Measurements from ENCODE around the gene ABHD12B.
"Not testable (repeated sequence)": the region's sequence is repeated elsewhere in the genome, so short reads cannot be mapped to it uniquely, and the experiment has no call there.

ABHD12B gene

DNA sequence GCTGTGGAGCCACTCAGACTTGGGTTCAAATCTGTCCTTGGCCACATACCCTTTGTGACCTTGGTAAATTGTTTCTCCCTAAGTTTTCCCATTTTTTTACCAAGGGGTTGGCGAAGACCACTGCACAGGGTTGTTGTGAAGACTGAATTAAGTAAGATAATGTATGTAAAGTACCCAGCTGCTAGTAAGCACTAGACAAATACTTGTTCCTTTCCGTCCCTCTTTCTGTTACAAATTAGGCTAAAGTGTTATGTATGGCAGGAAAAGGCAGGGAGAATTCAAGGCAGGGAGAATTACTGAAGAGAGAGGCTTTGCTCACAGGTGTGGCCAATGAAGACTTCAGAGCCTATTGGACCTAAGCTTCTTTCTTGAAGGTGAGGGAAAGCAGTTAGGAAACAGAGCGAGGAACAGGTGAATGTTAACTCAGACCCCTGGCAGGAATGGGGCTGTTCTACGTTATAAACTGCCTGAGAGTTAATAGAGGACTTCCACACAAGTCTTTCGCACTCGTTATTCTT is 25.9 kb downstream of the ABHD12B start:
- no peak for DNase-seq

DNA sequence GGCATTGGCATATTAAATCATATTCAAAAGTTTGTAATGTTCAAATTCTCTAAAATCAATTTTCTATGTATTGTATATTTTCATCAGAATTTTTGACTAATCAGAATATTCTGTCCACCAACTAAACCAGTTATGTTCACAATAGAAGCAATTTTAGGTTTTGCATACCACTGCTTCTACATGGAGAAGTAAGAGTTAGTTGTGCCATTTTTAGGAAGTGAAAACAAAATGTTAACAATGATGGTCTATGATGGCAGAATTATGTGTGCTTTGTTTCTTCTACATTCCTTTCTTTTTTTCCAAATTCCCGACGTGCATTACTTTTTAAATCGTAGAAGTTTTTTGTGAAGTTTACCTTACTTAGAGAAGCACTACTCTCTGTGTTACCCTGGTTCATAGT is 29.5 kb downstream of the ABHD12B start:
- DNase-seq = no peak

DNA sequence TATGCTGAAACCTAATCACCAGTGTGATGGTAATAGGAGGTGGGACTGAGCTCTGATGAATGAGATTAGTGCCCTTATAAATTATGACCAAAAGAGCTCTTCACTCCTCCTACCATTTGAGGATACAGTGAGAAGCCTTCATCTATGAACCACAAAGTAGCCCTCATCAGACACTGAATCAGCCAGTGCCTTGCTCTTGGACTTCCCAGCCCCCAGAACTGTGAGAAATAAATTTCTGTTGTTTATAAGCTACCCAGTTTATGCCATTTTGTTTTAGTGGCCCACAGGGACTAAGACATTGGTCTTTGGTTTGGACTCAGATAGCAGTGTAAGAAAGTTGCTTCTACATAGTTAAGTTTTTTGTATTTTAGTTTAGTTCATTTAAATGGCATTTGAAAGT is 32.9 kb downstream of the ABHD12B start:
- DNase-seq = no peak

DNA sequence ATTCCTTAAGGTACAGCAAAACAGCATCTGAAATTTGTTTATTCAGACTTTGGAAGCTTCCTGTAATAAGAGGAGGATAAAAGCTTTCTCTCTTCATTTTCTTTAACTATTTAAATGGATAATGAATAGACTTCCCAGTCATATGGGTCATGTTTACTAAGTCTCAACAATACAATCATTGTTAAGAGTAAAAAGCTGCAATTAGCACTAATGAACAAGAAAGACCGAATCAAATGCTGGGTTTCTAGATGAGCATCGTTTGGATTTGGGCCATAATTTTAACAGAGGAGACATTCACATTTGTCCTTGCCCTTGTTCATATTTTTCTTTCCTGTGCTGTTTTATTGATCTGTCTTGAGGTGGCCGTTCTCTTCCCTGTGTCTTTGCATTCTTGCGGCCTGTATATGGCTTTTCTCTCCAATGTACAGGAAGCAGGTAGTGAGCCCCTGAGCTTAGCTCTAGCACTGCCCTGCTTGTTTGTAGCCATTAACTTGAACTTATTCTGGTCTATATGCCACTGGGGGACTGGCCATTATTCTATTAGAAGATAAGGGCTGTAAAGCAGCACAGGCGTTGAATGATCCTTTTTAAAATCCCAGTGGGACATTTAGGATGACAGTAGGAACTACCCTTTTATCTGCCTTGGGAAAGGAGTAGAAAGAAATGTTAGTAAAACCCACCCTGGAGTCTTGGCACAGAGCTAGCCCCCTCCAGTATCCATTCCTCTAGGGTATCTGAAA is 34.6 kb downstream of the ABHD12B start:
- no peak for DNase-seq

DNA sequence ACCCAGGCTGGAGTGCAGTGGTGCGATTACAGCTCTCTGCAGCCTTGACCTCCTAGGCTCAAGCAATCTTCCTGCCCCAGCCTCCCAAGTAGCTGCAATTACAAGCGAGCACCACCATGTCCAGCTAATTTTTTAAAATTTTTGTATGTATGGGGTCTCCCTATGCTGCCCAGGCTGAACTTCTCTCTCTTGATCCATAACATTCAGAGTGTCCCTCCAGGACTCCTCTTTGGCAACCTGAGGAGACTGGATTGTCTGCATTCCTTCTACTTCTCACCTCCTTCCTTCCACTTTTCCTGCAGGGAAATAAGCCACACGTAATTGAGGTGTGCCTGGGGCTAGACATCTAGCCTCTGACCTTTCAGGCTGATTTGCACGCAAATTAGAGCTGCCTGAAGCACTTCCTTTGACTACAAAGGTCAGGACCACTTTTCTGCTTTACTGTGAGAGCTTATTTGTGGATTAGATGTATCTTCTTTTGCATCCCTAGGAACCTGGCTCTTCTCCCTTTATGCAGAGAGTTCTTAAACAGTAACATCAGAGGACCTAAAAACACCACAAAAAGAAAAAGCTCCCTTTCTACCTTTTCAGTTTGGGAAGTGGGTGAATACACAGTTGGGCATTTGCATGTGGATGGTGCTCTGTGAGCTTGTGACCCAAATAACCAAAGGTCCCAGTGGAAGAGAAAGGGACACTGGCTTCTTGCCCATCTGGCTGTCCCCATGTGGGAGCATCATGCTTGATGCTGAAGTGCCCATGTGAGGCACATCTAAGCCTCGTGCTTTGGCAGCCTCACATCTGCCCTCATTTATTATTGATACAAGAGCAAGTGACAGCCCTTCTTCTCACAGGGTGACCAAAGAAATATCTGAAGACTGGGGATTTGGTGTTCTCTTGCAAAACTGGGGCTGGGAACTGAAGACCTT is 38.9 kb downstream of the ABHD12B start:
- no peak for DNase-seq

DNA sequence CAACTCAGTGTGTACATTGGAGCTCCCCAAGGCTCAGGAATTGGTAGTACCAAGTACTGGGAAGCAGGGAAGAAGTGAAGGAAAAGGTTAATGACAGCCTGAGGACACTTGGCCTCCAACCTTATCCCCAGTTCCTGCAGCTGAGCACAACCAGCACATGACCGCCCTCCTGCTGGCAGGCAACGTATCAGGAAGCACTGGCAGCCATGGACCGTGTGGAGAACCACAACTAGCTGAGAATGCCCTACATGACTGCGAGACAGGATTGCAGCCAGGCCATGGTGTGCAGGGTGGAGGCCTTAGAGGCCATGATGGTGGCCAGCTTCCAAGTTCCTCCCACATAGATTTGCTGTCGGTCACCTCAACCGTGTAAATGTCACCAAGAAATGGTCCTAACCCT is 45.6 kb downstream of the ABHD12B start:
- DNase-seq = no peak

DNA sequence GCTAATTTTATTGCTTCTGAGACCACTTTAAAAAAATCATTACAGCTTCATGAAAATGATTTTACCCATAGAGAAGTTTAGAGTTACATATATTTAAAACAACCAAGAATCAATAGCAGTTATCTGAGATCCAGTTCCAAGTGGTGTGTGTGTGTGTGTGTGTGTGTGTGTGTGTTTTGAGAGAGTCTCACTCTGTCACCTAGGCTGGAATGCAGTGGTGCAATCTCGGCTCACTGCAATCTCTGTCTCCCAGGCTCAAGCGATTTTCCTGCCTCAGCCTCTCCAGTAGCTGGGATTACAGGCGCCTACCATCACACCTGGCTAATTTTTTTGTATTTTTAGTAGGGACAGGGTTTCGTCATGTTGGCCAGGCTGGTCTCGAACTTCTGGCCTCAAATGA is 47.7 kb downstream of the ABHD12B start:
- DNase-seq = not testable (repeated sequence)

DNA sequence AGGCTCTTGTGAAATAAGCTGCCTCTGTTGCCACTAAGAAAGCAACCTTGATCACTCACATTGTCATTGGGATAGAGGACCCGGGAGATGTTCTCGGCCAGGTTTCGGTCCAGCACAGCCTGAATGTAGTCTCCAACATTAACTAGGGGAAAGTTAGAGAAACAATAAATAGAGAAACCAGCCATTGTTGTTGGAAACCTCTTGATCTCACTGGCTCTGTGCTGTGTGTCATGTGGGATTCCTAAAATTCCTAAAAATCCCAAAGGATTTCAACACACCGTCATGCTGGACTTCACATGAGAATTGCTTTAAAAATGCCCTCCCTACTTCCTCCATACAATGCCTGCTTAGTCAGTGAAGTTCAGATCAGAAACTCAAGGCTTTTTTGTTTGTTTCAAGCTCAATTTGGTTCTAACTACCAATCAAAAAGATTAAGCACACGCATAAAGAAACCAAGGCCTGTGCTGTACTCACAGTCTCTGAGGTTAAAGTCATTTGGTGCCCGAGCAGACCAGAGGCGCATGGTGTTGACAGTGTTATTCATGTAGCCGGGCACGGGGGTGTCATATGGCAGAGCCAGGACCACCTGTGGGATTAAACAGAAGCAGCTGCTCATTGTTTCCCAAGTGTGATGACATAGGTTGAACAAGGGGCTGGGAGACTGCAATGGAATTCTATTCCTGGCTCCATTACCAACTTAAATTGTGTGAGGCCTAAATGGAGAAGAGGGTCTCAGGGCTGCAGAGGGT is 48.8 kb downstream of the ABHD12B start:
- DNase-seq = no peak

DNA sequence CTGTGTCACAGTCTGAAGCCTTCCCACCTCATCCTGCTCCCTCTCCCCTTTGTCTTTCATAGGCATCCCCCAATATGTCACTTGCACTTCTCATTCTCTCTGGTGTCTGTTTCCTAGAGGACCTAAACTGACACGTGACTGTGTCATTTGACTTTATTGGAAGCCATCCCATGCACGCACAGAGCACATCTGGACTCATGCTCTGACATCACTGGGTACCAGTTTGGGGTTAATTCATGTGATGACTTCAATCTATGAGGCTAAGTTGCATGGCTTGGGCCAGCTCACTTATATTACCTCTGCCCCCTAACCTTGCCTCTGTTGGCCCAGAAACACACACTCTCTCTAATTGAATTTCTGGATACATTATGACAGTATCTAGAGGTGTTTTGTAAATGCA is 51.0 kb downstream of the ABHD12B start:
- no peak for DNase-seq

DNA sequence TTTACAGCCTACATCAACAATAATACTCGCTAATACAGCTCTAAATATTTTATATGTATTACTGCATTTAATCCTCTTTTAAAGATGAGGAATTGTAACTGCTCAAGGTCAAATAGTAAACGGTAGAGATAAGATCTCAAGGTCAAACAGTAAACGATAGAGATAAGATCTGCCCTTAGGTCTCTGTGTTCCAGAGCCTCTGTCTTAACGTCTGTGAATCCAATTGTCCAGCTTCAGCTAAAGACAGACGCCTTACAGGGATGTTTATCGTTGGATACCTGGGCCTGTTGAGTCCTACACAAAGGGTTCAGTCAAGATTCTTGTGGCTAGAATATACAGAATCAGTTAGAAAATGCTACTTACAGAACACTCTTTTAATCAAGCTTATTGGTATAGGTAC is 52.4 kb downstream of the ABHD12B start:
- no peak for DNase-seq

DNA sequence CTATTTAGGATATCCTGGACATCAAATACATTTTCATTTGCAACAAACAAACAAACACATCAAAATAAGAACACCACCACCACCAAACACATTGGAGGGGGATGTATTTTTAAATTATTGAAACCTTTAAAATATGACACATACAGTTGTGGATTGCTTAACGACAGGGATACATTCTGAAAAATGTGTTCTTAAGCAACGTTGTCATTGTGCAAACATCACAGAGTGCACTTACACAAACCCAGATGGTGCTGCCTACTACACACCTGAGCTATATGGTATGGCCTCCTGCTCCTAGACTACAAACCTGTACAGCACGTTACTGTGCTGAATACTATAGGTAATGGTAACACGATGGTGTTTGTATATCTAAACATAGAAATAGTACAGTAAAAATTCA is 53.0 kb downstream of the ABHD12B start:
- DNase-seq = no peak

DNA sequence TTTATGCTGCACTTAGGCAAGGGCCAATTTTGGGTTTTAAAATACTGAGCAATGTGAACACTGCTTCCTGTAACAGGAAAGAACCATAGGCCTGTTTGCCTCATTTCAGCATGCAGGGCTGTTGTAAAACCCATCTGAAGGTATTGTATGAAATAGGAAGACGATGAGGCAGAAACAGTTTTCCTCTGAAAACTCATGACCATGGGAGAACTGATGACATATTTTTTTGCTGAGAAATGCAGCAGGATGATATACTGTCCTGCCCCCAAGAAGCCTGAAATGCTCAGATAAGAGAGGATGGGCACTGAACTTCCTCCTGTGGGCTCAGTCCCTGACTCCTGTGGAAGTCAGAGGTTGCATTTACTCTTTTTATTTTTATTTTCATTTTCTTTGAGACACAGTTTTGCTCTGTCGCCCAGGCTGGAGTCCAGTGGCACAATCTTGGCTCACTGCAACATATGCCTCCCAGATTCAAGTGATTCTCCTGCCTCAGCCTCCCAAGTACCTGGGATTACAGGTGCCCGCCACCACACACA is 55.1 kb downstream of the ABHD12B start:
- DNase-seq = no peak

DNA sequence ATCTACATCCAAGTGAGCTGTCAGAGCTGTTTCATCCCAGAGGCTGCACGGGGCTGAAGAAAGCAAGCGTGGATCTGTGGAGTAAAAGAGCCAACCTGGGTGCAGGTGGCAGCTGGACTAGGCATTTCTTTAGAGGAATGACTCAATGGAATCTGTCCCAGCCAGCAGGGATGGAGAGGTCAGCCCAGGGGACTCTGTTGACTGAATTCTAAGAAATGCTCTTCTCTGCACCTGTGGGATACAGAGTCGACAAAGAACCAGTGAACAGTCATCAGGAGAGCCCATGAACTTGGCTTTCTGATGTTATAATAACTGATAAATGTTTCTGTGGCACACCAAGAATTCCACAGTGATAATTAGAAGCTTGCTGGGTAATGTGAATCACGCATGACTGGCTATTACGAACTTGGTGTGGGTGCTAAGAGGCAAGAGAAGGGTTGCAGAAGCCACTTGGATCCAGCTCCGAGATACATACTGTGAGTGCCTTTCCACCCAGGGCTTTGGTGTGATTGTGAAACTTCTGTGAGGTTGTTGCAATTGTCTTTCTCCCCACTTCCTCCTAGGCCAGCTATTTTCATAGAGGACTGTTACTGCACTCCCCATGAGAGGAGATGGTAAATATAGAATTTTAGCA is 56.3 kb downstream of the ABHD12B start:
- DNase-seq = no peak

DNA sequence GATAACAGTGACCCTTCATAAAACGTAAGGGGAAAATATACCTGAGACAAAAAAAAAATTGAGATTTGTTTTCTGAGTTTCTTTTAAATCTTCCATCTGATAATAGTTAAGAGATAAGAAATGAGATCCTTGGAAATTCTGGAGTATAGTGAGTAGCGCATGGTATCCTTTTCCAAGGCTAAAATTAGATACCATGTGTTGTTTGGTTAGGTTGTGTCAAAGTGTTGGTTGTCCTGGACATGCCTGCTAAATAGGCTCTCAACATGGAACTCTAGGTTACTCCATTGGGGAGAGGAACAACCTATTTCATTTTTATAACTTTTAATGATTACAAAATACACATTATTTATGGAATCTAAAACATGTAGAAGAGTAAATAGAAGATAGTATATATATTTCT is 57.7 kb downstream of the ABHD12B start:
- no peak for DNase-seq

DNA sequence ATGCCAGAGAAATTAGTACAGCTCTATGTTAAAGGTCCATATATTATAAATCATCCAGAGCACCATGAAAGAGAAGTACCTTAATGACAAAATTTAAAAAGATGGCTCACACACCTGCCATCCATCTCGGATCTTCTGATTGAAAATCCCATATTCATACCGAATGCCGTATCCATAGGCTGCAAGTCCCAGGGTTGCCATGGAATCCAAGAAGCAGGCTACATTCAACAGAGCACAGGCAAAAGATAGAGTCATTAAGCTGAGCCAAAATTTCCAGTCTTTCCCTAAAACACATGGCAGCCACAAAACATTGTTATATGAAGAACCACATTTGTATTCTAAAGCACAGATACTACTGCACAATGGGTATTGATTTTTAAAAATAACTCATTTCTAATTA is 59.7 kb downstream of the ABHD12B start:
- DNase-seq = no peak

DNA sequence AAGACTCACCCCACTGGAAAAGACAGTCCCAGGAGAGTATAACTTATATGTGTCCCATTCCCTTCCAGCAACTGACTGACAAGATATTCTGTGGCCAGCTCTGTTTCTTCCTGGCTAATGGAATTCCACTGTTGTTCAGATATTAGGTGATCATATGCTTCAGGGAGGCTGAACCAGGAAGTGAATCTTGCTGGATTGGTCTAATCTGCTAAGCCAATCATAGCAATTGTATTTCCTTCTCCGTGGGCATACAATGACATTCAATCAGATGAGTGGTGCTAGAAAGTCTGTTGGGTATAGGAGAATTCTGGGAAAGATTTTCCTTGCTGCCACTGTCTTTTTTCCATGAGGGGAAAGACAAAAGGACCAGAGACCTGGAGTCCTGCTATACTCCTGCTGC is 60.3 kb downstream of the ABHD12B start:
- DNase-seq = no peak

DNA sequence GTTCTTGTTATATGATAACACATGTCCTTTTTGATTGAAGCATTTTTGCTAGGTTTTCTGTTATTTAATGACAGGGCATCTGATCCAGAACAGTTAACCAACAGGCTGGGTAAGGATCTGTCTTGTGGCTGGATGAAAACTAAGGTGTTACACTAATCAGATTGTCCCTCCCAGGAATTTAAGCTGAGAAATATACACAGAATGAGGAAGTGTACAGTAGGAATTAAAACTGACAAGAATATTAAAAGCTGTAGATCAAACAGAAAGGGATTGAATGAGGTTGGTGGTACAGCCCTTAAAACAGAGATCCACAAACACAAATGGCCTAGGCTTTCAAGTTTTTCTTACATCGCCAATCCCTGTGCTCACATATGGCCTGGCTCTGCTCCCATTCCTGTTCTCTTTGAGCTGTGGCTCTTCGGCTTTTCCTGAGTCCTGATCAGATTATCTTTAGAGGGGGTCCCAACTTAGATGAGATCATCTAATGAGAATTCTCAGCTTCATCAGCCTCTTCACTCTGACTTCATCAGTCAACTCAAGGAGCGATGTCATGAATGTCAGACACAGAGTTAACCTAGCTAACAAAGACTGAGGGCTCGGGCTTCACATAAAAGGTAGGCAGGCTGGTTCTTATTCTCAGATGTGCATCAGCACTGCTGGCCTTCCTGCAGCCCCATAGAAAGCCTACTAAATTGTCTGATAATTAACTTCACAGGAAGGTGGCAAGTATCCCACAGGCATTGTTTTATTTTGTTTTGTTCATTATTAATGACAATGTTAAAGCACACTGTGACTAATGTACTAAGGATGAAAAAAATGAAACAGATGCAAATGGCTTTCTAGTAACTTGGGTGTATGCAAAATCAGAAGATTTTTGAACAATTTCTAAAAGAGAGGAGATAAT is 61.0 kb downstream of the ABHD12B start:
- no peak for DNase-seq

DNA sequence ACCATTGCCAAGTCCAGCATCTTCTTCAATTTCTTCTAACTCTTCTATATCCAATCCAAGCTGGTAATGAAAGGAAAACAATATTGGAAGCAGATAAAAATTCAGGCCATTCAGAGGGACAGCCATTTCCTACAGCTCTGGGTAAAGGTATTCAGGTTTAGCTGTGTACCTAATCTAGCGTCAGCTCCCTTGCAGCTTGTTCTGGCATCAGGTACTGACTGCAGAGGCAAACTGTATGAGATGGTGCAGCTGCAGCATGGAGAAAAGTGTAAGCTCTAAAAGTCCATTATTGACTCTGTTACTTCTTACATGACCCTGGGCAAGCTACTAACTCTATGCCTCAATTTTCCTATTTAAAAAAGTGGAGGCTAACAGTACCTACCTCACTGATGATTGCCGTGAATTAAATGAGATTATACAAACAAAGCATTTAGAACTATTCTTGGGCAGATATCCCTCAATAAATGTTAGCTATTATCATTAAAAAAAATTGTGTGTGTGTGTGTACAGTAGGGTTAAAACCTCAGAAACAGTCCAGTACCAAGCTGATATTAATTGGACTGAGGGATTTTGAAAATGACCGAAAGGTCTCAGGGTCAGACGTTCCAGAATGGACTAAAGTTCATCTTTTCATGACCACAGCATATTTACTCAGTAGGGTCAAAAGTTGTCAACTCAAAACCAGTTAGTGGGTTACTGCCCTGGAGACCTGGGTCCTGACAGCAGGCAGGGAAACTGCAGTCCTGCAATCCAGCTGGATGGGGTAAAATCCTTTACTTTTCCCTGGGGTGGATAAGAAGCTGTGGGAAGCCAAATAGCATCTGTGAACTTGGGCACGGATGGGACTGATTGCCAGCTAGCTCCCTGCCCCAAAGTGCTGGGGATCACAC is 63.5 kb downstream of the ABHD12B start:
- no peak for DNase-seq

DNA sequence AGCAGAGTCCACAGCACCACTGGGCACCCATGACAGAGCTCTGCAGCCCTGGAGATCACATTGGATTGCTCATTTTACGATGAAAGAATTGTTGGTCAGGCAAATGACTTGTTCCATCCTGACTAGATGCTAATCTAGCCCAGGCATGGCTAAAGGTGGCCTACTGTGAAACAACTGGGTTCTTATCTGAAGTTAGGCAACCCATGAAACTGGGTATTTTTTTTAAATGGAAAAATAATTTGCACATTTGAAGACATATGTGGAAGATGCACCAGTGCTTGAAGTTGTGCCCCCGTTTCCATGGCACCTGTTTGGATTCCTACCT is 64.1 kb downstream of the ABHD12B start:
- no peak for DNase-seq

DNA sequence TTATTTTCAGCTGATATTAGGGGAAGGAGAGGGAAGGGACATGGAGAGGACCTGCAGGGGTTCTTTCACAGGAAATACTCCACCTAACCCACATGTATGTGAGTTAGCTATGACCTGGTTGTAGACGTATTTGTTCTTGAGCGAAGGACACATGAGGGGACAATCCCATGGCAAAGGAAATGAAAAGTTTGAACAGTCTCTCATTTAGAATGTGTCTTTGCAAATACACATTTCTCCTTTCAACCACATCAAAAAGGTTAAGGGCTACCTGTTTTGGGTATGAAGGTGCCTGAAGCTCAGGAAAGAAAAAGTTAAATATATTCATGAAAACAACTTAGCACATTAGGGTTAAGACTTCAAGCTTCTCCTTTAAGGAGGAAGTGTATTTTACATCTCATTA is 65.0 kb downstream of the ABHD12B start:
- no peak for DNase-seq

DNA sequence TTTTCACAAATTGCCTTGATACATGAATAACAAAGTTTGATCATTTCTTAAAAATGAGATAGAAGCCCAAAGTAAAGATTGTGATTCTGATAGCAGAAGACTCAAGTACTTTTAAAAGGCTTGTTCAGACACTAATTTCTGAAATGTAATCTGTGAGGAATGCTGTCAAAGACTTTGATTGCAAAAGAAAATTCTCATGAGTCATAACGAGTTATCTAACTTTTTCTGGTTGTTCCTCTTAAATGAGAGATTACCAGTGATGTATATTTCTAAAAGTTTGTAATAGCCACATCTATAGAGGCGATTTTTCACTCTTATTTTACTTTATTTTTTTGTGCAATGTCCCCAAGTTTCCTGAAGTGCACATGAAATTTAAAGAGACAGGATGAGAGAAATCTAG is 65.5 kb downstream of the ABHD12B start:
- DNase-seq = no peak

Data from activated CD8-positive, alpha-beta memory T cell treated with anti-CD3 and anti-CD28 coated beads, Interleukin-2, amount 50 U/mL, for 4 hours (primary cell).